Measurements from ENCODE around the gene TMEM117. TPM values are rescaled to one million over a fixed set of nuclear protein-coding genes. Genes with fewer than 3 reads are reported as not detected.
"Not testable (repeated sequence)": the region's sequence is repeated elsewhere in the genome, so short reads cannot be mapped to it uniquely, and the experiment has no call there.

Gene TMEM117
- total RNA-seq, 1 donor, result 4.9 TPM

DNA sequence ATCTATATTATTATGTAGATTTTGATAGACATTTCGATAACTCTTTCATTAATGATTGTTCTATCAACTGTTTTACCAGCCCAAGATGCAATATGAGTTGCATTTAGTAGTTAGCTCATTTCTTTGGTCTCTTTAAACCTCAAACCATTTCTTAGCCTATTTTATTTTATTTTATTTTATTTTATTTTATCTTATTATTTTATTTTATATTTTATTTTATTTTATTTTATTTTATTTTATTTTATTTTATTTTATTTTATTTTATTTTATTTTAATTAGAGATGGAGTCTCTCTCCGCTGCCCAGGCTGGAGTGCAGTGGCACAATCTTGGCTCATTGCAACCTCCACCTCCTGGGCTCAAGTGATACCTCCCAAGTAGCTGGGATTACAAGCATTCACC lies 191.0 kb downstream of the TMEM117 start:
- not testable (repeated sequence) for H3K4me1 ChIP-seq (ENCODE audit: insufficient read depth, low read length); H3K4me3 ChIP-seq (ENCODE audit: low read length); H3K27me3 ChIP-seq (ENCODE audit: insufficient read depth, low read length)
- peaks cover 12% of the 10 kb centered on the region for H3K9me3 ChIP-seq (ENCODE audit: low read depth, low read length)

GRCh38 chr12:44029194-44029593 lies 193.3 kb downstream of the TMEM117 start:
- no peak overlapping the region for H3K4me3 ChIP-seq (ENCODE audit: low read length)
- no peaks in the 10 kb centered on the region for H3K27me3 ChIP-seq (ENCODE audit: insufficient read depth, low read length)
- no peaks in the 10 kb centered on the region for H3K4me1 ChIP-seq (ENCODE audit: insufficient read depth, low read length)
- peaks cover 13% of the 10 kb centered on the region for H3K9me3 ChIP-seq (ENCODE audit: low read depth, low read length)

DNA sequence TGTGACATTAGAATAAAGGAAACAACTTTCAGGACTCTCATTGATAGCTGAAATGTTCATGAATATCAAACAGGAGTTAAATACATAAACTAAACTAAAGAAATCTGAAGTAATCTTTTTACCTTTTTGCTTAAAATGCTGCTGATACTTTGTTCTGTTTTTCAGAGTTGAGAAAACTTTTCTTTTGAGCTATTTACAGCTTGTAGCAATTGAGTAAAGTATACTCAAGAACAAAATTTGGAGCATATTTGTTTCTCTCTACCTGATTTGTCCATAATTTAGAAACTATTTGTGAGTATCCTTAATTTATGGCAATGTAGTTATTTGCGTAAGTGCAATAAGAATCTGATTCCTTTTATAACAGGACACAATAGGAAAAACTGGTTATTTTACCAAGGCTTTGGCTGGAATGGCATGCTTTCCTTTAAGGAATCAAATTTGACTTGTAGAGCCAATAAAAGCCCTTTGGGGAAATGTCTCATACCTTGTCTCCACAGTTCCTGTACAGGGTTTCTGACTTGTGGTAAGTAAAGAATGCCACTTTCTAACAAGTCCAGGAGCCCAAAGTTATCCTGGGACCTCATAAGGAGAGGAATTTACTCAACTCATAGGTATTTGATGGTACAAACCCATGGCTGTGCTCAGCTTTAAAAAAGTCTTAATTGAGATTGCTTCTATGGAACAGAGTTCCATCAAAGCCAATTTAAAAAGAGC lies 195.7 kb downstream of the TMEM117 start:
- H3K4me1 ChIP-seq (ENCODE audit: insufficient read depth, low read length), result no peaks in the 10 kb centered on the region
- H3K27me3 ChIP-seq (ENCODE audit: insufficient read depth, low read length), result no peaks in the 10 kb centered on the region
- H3K4me3 ChIP-seq (ENCODE audit: low read length), result no peak overlapping the region
- peaks cover 13% of the 10 kb centered on the region for H3K9me3 ChIP-seq (ENCODE audit: low read depth, low read length)

DNA sequence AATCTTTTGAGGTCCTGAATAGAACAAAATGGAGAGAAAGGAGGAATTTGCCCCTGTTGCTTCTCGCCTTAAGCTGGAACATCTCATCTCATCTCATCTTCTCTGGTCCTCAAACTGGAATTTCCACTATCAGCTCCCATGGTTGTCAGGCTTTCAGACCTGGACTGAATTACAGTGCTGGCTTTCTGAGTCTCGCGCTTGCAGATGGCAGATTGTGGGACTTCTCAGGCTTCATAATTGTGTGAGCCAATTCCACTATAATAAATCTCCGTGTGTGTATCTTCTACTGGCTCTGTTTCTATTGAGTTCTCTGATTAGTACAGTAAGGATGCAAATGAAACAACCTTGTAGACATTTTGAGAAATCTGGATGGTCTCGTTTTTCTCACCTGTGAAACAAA lies 199.0 kb downstream of the TMEM117 start:
- Histone ChIP-seq H3K27me3 (ENCODE audit: insufficient read depth, low read length) (no peaks in the 10 kb centered on the region), H3K9me3 (ENCODE audit: low read depth, low read length) (peaks cover 13% of the 10 kb centered on the region), H3K4me1 (ENCODE audit: insufficient read depth, low read length) (no peaks in the 10 kb centered on the region), H3K4me3 (ENCODE audit: low read length) (no peak overlapping the region)

DNA sequence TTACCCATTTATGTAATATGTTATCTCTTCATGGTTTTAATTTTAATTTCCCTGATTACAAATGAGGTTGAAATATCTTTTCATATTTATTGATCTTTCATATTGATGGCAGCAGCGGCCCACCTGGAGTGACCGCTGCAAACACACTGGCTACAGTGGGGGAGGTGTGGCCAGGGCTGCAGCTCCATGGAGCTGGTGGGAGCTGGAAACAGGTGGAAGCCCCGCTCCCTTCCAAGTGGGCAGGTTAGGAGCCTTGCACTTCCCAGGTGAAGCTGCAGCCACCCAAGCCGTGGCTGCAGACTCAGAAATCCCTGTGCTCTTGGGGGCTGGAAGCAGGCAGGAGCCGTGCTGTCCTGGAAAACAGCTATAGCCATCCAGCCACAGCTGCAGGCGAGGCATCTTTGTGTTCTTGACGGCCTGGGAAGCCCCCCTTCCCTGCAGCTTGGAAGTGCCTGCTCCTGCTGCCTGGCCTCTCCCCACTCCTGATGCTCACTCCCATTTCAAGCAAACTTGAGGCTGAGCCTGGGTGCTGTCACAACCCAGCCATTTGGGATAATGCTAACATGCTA lies 201.1 kb downstream of the TMEM117 start:
- Histone ChIP-seq H3K9me3 (ENCODE audit: low read depth, low read length) (peaks cover under 1% of the 10 kb centered on the region), H3K27me3 (ENCODE audit: insufficient read depth, low read length) (no peaks in the 10 kb centered on the region), H3K4me3 (ENCODE audit: low read length) (no peak overlapping the region), H3K4me1 (ENCODE audit: insufficient read depth, low read length) (no peaks in the 10 kb centered on the region)

- H3K4me3 ChIP-seq (ENCODE audit: low read length), result no peak overlapping the region
- H3K9me3 ChIP-seq (ENCODE audit: low read depth, low read length), result no peaks in the 10 kb centered on the region
- no peaks in the 10 kb centered on the region for H3K4me1 ChIP-seq (ENCODE audit: insufficient read depth, low read length)
- H3K27me3 ChIP-seq (ENCODE audit: insufficient read depth, low read length), result no peaks in the 10 kb centered on the region
Measured at GRCh38 chr12:44038411-44038810, 202.5 kb downstream of the TMEM117 start.

DNA sequence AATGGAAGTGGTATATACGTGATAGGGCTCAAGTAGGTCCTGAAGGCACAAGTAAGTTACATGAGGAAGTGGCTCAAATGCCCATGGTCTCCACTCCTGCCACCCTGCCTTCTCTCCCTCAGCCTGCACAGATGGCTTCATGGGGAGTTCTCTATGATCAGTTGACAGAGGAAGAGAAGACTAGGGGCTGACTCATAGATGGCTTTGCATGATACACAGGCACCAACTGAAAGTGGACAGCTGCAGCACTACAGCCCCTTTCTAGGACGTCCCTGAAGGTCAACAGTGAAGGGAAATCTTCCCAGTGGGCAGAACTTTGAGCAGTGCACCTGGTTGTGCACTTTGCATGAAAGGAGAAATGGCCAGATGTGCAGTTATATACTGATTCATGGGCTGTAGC lies 208.6 kb downstream of the TMEM117 start:
- H3K4me3 ChIP-seq (ENCODE audit: low read length); H3K4me1 ChIP-seq (ENCODE audit: insufficient read depth, low read length): not testable (repeated sequence)

GRCh38 chr12:44046732-44047417 lies 211.0 kb downstream of the TMEM117 start:
- H3K27me3 ChIP-seq (ENCODE audit: insufficient read depth, low read length), result no peaks in the 10 kb centered on the region
- peaks cover 4% of the 10 kb centered on the region for H3K9me3 ChIP-seq (ENCODE audit: low read depth, low read length)
- no peak overlapping the region for H3K4me3 ChIP-seq (ENCODE audit: low read length)
- no peaks in the 10 kb centered on the region for H3K4me1 ChIP-seq (ENCODE audit: insufficient read depth, low read length)

More for the DNA sequence above, 208.6 kb downstream of the TMEM117 start:
- H3K9me3 ChIP-seq (ENCODE audit: low read depth, low read length); H3K27me3 ChIP-seq (ENCODE audit: insufficient read depth, low read length): not testable (repeated sequence)

DNA sequence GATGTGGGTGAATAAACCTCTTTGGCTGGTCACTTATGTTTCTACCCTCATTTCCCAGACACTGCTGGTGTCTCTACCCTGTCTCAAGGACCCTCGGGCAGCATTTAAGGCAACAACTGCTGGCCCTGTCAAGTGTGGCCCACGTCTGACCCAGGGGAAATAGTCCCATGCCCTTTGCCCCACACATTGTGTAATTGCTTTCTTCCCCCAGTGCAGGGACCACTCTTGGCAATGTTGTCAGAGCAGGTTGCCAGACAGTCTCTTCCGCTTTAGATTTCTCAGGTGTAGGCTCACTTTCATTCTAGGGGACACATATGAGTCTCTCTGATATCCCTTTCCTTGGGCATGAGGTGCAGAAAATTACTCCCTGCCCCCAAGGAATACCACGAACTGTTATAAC lies 216.7 kb downstream of the TMEM117 start:
- Histone ChIP-seq H3K27me3 (ENCODE audit: insufficient read depth, low read length) (no peaks in the 10 kb centered on the region), H3K4me1 (ENCODE audit: insufficient read depth, low read length) (no peaks in the 10 kb centered on the region), H3K9me3 (ENCODE audit: low read depth, low read length) (peaks cover 4% of the 10 kb centered on the region), H3K4me3 (ENCODE audit: low read length) (no peak overlapping the region)

DNA sequence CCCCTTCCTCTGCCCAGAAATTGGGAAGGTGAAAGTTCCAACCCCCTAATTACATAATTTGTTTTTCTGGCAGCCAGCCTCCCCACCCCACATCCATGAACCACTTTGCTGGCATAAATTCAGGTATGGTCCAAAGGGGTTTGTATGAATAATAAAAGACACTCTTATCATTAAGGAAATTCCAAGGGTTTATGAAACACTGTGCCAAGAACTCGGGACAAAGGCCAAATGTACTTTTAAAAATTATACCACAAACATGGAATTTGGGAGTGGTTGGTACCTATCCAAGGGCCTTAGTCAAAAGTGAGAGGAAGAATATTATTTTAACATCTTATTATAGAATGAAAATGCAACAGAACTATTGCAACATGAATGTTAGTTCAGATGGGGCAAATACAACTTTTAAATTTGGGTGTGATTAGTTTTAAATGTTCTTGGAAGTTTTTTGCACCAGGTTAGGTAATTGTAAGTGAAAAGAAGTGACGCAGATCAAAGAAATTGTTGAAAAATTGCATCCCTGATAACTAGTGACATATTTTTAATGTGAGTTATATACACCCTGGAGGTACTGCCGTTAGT lies 217.8 kb downstream of the TMEM117 start:
- Histone ChIP-seq H3K9me3 (ENCODE audit: low read depth, low read length) (peaks cover 1% of the 10 kb centered on the region), H3K27me3 (ENCODE audit: insufficient read depth, low read length) (no peaks in the 10 kb centered on the region), H3K4me3 (ENCODE audit: low read length) (no peak overlapping the region), H3K4me1 (ENCODE audit: insufficient read depth, low read length) (no peaks in the 10 kb centered on the region)

GRCh38 chr12:44054281-44054680 lies 218.4 kb downstream of the TMEM117 start:
- no peaks in the 10 kb centered on the region for H3K27me3 ChIP-seq (ENCODE audit: insufficient read depth, low read length)
- H3K9me3 ChIP-seq (ENCODE audit: low read depth, low read length), result no peaks in the 10 kb centered on the region
- no peaks in the 10 kb centered on the region for H3K4me1 ChIP-seq (ENCODE audit: insufficient read depth, low read length)
- H3K4me3 ChIP-seq (ENCODE audit: low read length), result no peak overlapping the region

DNA sequence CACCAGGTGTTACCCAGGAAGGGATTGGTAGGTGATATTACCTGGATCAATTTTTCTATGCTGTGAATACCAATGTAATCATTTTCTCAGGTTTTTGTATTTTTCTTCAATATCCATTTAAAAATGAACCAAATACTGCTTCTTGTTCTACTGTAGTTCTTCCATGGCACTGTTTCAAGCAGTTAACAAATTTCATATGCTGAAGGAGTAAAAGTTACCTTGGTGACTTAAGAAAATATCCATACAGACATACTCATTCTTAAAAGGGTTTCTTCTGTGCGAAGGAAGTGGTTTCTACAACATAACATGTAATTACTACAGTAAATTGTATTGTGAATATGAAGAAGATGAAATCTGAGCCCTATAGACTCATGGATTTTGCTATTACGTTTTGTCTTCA lies 222.5 kb downstream of the TMEM117 start:
- no peaks in the 10 kb centered on the region for H3K4me1 ChIP-seq (ENCODE audit: insufficient read depth, low read length)
- no peak overlapping the region for H3K4me3 ChIP-seq (ENCODE audit: low read length)
- no peaks in the 10 kb centered on the region for H3K9me3 ChIP-seq (ENCODE audit: low read depth, low read length)
- no peaks in the 10 kb centered on the region for H3K27me3 ChIP-seq (ENCODE audit: insufficient read depth, low read length)

DNA sequence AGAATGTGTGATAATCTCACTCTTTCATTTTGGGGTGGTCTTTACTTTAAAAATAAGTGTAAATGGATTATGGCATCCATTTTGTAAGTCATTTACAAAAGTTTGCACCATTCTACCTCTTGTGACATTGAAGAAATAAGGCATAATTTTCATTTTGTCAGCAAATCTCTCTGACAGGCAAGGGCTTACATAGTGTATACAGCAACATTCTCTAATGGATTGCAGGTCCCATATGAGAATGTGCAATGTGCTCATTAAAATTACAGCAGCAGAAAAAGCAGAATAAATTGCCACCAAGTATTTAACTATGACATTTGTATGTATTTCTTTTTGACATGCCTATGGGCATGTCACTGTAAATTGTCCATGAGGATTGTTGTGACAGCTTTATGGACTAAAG lies 223.6 kb downstream of the TMEM117 start:
- H3K9me3 ChIP-seq (ENCODE audit: low read depth, low read length), result no peaks in the 10 kb centered on the region

GRCh38 chr12:44063671-44064070 lies 227.8 kb downstream of the TMEM117 start:
- Histone ChIP-seq H3K9me3 (ENCODE audit: low read depth, low read length) (no peaks in the 10 kb centered on the region), H3K4me3 (ENCODE audit: low read length) (no peak overlapping the region), H3K27me3 (ENCODE audit: insufficient read depth, low read length) (no peaks in the 10 kb centered on the region), H3K4me1 (ENCODE audit: insufficient read depth, low read length) (no peaks in the 10 kb centered on the region)

More for the DNA sequence above, 223.6 kb downstream of the TMEM117 start:
- H3K4me1 ChIP-seq (ENCODE audit: insufficient read depth, low read length), result no peaks in the 10 kb centered on the region
- no peak overlapping the region for H3K4me3 ChIP-seq (ENCODE audit: low read length)
- no peaks in the 10 kb centered on the region for H3K27me3 ChIP-seq (ENCODE audit: insufficient read depth, low read length)

DNA sequence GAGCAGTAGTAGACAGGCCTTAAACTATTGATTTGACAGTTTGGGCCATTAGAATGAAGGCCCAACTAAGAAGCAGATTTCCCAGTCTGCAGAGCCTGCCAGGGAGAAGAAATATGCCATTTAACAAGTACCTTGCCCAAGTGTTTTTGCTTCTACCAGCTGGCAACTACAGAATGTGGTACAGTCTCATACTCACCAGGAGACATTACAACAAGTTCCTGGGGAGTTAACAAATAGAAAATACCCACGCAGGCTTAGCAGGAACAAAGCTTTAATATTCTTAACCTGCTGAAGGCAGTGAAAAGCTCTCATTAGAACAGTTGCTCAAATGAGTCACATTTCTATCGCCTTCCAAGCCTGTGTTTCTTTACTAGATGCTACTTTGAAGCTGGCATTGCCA lies 241.0 kb downstream of the TMEM117 start:
- Histone ChIP-seq H3K4me1 (ENCODE audit: insufficient read depth, low read length) (no peaks in the 10 kb centered on the region), H3K4me3 (ENCODE audit: low read length) (no peak overlapping the region), H3K27me3 (ENCODE audit: insufficient read depth, low read length) (no peaks in the 10 kb centered on the region), H3K9me3 (ENCODE audit: low read depth, low read length) (no peaks in the 10 kb centered on the region)
